HG03045 (cell line): Measurements from ENCODE around the gene PASD1.
"Not testable (repeated sequence)": the region's sequence is repeated elsewhere in the genome, so short reads cannot be mapped to it uniquely, and the experiment has no call there.

Experiments
- ATAC-seq: cut with Tn5 transposase; IDR thresholded peaks from one replicate; pipeline ENCODE4 v1.9.1; 2021; ENCODE audit warnings: mild to moderate bottlenecking, moderate library complexity; ENCODE audit not compliant: unreplicated experiment

The PASD1 gene

DNA sequence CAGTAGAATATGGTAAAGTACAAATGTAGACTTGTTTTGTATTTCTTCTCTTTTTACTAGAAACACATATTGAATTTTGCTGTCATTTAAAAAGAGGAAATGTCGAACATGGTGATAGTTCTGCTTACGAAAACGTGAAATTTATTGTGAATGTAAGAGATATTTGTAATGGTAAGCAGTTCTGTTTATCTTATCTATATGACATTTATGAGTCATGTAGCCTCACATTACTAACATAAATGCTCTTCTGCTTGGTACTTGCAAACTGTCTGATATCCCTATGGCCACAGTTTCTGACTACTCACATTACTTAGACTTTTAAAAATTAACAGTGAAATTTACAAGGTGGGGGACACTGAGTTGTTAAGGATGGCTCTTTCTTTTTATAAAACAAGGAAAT is 57.9 kb downstream of the PASD1 start:
- no peak for ATAC-seq

DNA sequence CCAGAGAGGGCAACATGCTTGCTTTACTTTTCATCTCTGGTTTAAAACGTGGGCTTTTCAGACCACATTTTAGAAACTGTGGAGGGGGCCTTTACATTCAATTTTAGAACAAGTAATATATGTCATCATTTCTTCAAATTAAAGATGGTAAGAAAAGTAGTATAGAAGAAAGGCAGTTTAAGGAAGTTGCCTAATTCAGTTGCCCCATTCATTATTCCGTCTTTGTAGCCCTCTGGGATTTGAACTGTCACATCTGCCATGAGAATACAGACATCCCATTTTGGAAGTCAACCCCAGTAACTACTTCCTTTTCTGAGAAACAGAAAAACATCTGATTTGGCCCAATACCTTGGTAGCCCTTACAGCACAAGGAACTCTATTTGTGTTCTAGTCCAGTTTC is 61.2 kb downstream of the PASD1 start:
- ATAC-seq: no peak

- no peak for ATAC-seq
These were observed 68.3 kb downstream of the PASD1 start for GRCh38 chrX:151631822-151632221.

GRCh38 chrX:151633157-151633556 is 69.7 kb downstream of the PASD1 start:
- ATAC-seq: no peak

DNA sequence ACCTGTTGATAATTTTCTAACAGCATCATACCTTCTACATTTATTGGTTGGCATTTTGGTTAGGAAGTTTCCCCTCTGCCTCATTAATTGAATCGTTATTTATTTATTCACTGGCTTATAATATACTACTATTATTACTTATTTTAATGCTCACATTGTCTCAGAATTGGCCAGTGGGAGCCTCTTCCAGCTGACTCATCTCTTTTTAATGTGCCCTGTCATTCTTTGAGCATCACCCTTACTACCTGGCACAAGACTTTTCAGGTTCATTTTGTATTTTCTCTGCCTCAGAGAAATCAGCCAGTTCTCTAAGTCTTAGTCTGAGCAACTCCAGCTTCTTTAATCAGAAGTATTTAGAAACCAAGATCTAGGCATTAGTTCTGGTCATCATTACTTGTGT is 71.5 kb downstream of the PASD1 start:
- ATAC-seq: no peak

GRCh38 chrX:151641564-151641963 is 78.1 kb downstream of the PASD1 start:
- no peak for ATAC-seq

- no peak for ATAC-seq
These were observed 111.8 kb downstream of the PASD1 start for GRCh38 chrX:151675121-151675746.

GRCh38 chrX:151676196-151676595 is 112.7 kb downstream of the PASD1 start:
- no peak for ATAC-seq

DNA sequence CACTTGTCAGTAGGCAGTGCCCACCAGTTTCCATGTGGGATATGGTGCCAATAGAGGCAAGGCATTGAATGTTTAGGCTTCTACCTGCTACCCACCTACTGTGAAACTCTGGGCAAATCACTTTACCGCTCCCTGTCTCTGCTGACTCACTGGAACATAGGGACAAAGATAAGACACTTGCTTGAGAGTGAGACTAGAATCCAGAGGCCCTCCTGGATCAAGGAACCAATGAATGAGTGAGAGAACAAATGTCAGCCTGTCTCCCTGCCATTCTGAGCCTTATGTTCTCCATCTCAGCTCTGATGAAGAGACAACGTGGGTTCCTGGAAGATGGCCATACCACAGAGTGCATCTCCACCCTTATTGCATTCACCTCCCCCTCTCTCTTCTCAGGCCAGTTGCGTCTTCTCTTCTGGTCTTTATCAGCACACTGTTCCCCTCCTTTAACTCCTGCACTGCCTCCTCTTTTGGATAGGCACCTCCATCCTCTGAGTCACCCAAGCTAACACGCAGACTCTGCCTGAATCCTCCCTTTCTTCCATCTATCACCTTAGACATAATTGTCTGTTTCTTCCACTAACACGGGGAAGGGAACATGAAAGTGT is 116.4 kb downstream of the PASD1 start:
- no peak for ATAC-seq

DNA sequence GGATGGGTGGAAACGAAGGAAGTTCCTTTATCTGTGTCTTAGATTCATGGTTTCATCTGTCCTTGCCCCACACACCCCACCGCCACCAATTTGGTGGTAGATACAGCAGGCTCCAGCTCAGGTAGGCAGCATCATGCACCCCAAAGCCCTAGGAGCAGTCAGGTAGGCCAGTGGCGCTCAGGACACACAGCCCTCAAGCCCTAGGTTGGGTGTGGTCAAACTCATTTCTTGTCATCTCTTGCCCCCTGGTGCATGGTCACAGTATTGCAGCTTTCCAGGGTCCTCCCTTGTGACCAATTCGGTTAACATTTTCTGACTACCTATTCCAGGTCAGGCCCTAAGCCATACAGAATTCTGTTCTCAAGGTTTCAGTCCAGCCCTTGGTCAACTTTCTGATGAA is 117.3 kb downstream of the PASD1 start:
- peak; percentile 59 for ATAC-seq

DNA sequence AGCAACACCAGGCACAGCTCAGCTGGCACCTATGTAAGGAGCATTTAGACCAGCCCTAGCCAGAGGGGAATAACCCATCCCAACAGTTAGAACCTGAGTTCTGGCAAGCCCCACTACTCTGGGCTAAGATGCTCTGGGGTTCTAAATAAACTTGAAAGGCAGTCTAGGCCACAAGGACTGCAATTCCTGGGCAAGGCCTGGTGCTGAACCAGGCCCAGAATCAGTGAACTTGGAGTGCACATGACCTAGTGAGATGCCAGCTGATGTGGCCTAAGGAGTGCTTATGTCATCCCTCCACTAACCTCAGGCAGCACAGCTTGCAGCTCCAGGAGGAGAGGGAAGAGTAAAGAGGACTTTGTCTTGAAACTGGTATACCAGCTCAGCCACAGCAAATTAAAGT is 124.2 kb downstream of the PASD1 start:
- ATAC-seq: no peak

- ATAC-seq: no peak
These were observed 125.2 kb downstream of the PASD1 start for GRCh38 chrX:151688695-151689094.

DNA sequence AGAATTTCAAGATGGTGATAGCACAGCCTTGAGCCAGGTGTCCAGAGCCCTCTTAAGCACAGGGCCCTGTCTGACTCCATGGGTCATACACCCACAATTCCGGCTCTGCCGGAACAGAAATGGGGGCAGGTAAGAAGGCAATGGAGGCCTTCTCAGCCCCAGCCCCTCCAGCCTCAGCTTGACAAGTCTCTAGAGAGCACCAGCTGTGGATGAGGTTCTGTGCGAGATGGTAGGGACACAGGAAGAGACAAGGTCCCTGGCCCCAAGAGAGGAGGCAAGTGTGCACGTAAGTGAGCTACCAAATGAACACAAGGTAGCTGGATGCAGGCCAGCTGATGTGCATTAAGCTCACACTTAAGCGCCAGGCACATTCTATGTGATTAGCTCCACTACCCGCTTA is 129.3 kb downstream of the PASD1 start:
- no peak for ATAC-seq

DNA sequence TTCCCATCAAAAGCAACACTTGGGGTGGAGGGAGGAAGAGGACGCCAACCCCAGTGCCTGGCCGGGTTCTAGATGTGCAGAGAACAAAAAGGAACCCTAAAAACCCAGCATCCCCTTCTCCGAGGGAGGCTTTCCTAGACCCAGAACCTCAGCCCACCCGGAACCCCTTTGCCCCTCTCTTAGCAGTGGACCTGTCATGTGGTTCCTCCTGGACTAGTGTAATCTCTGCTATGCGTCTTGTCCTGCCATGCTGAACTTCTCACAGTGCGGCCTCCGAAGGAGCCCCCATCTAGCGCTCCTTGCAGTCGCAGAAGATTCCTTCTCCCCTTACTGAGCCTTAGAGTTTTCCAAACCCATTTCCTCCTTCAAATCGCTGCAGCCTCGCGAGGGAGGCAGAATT is 130.6 kb downstream of the PASD1 start:
- no peak for ATAC-seq

- ATAC-seq: no peak
These were observed 131.4 kb downstream of the PASD1 start, which contains the start of gene PRRG3 for GRCh38 chrX:151694661-151695582. Gene PRRG3 (plus strand): TSS chrX:151695458. CDS start chrX:151698815, 3,357 bp downstream.

DNA sequence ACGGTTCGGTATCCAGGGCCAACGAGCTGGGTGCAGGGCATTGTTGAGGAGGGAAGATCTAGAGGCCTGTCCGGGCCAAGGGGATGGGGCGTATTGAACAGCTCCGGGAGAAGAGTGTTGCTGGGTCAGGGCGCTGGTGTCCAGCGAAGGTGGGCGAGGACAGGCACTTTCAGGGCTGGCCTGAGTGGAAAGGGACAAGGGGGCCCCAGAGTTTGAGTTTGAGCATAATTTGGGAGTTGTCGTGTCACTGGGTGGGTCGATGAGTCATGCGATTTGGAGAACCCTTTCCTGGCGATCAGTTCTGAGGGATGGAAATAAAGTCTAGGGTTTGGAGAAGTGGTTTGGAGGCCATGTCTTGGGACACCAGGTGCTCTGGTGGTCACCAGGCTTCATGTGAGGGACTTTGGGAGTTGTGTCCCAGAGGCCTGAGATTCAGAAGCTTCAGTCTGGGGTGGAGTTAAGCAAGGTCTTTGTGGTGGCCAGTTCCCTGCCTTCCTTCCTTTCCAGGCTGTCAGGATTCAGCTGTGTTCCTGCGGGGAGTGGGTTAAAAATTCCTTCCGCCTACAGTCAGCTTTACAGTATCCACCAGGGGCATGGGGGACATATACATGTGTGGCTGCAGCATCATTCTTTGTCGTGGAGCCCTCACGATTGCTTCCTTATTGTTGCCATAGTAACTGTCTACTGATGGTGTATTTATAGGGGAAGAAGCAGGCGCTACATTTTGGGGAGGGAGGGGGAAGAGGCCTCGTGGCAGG is 132.3 kb downstream of the PASD1 start:
- ATAC-seq: no peak

GRCh38 chrX:151697082-151697481 is 133.6 kb downstream of the PASD1 start:
- not testable (repeated sequence) for ATAC-seq

- no peak for ATAC-seq
These were observed 134.0 kb downstream of the PASD1 start for GRCh38 chrX:151697522-151697921.

DNA sequence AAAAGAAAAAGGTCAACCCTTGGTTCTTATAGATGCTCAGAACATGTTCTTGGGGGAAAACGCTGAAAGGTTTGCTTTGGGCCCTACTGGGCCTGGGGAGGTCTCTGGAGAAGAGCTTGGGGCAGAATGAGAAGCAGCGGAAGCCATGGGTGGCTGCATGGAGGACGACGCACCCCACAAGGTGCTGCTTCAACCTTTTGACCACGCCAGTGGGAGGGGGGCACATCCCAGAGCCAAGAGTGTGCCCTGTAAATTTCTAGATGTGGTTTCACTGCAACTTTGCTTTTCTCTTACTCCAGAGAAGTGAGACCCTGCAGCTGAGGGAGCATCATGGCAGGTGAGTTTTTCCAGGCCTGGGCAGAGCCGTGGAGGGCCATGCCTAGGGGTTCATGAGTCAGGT is 135.0 kb downstream of the PASD1 start:
- no peak for ATAC-seq

DNA sequence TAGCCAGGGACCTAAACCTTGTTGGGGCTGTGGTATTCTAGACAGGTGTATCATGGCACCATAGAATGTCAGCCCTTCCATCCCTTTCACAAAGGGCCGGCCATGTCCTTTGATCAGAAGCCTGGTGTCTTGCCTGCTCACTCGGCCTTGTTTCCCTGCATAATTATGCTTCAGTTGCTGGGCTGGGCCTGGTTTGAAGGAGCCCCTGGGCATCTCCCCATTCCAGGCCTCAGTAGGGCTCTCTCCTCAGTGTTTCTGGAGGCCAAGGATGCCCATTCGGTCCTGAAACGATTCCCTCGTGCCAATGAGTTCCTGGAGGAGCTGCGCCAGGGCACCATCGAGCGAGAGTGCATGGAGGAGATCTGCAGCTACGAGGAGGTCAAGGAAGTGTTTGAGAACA is 136.3 kb downstream of the PASD1 start:
- ATAC-seq: no peak

DNA sequence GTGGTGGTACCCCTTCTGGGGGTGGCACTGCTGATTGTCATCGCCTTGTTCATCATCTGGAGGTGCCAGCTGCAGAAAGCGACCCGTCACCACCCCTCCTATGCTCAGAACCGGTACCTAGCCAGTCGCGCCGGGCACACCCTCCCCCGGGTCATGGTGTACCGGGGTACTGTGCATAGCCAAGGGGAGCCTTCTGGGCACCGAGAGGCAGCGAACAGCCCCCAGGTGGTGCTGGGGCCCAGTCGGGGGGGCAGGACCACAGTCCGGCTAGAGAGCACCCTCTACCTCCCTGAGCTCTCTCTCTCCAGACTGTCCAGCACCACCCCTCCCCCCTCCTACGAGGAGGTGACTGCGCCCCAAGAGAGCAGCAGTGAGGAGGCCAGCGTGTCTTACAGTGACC is 137.1 kb downstream of the PASD1 start:
- ATAC-seq: no peak
